IMR-90 (cell line): ENCODE measurements around the gene RNF11.

Source experiments
- BHLHE40 ChIP-seq: fragments of 150-350 bp; IDR thresholded peaks from 2 replicates; pipeline ENCODE4 v1.6.1; 2016; ENCODE audit warnings: mild to moderate bottlenecking, low read depth, low read length
- CHD1 ChIP-seq: IDR thresholded peaks from 2 replicates; pipeline ENCODE4 v1.6.1; 2012; ENCODE audit warnings: low read depth, low read length, improper control_type of control experiment
- CTCF ChIP-seq: conservative IDR thresholded peaks from 2 replicates; pipeline ENCODE4 v1.5.1; 2012; ENCODE audit warnings: mild to moderate bottlenecking, low read depth, low read length, improper control_type of control experiment
- FOS ChIP-seq: fragments of 150-350 bp; IDR thresholded peaks from 2 replicates; pipeline ENCODE4 v1.6.1; 2016; ENCODE audit warnings: low read depth, low read length
- POLR2A ChIP-seq: IDR thresholded peaks from 2 replicates; pipeline ENCODE4 v1.6.1; 2012; ENCODE audit warnings: mild to moderate bottlenecking, low read depth, low read length
- RAD21 ChIP-seq: IDR thresholded peaks from 2 replicates; pipeline ENCODE4 v1.6.1; 2012; ENCODE audit warnings: low read length, improper control_type of control experiment
- USF2 ChIP-seq: fragments of 150-350 bp; IDR thresholded peaks from 2 replicates; pipeline ENCODE4 v1.6.1; 2017; ENCODE audit warnings: mild to moderate bottlenecking, antibody characterized with exemption, low read length, low read depth

- TF ChIP-seq CTCF: no peak
- no peak for TF ChIP-seq USF2
- no peak for TF ChIP-seq CHD1
- no peak for TF ChIP-seq FOS
- TF ChIP-seq RAD21: no peak
- no peak for TF ChIP-seq POLR2A
- TF ChIP-seq BHLHE40: no peak
These were observed 32.2 kb upstream of the RNF11 start for GRCh38 chr1:51203874-51204245.
